ENCODE data around the gene PRKCA. TPM values are rescaled to one million over a fixed set of nuclear protein-coding genes. Genes with fewer than 3 reads are reported as not detected.

Gene PRKCA
- total and polyA plus RNA-seq, 9 of the 15 experiments (the other 6 are each of a cell fraction or from before 2014, with no cell fraction given), result 3.2 to 33.0 (median 17.8) TPM

GRCh38 chr17:66671156-66671555 is 368.7 kb downstream of the PRKCA start:
- H3K9me1 ChIP-seq (ENCODE audit: control insufficient read depth, insufficient read depth, low read length), result no peaks in the 10 kb centered on the region
- ChIA-PET CTCF (ENCODE audit: low intra/inter-chr PET ratio) (no interaction called here), POLR2A (interaction anchor here (0.5 to 1.0 kb wide), 2 partner anchors 17 to 529 kb away, joined by 3 read pairs; no protein-coding TSS in a partner anchor)
- H3K9ac ChIP-seq (ENCODE audit: insufficient read depth in 1 of 2, low read depth in 2 of 2, low read length in 2 of 2), result no peak overlapping the region
- no peak overlapping the region for H3K4me2 ChIP-seq (ENCODE audit: insufficient read depth, low read length)
- H3K4me3 ChIP-seq, result no peak overlapping the region
- H3K27ac ChIP-seq (ENCODE audit: extremely low read depth, low read depth, low read length), result no peak overlapping the region
- no peaks in the 10 kb centered on the region for H3K27me3 ChIP-seq (ENCODE audit: control insufficient read depth in 2 of 2, insufficient read depth in 2 of 2, low read length in 2 of 2)
- H3K36me3 ChIP-seq (ENCODE audit: control insufficient read depth, insufficient read depth, low read length), result no peaks in the 10 kb centered on the region; the same call in 2 of the 3 replicates
- no peak for DNase-seq (ENCODE audit: extremely low read depth in 1 of 4, low spot score in 3 of 4)
- H2AFZ ChIP-seq (ENCODE audit: low read depth, low read length), result no peak overlapping the region
- WGBS (ENCODE audit: insufficient coverage, low coverage, missing lambda C conversion rate), result 71% methylated on average over 5 of the region's 6 CpGs
- no peaks in the 10 kb centered on the region for H3K9me3 ChIP-seq (replicated peaks; ENCODE audit: control insufficient read depth, insufficient read depth, low read depth, low read length)
- FAIRE-seq, result no peak
- H4K20me1 ChIP-seq (replicated peaks; ENCODE audit: control insufficient read depth, insufficient read depth, low read length), result 0 out of 2 replicates have a peak, but pooled peaks cover 3% of the 10 kb centered on the region
- TF ChIP-seq THAP7 (CRISPR knock-in tag; IDR thresholded peaks at IDR 0.05), result no peak
- TF ChIP-seq PYGO2 (tag; IDR thresholded peaks at IDR 0.05), result no peak
- no peak for TF ChIP-seq ZBTB26 (CRISPR knock-in tag; IDR thresholded peaks at IDR 0.05)
- BruUV-seq (replicated peaks), result no TSS peak
- intact Hi-C loops (cut with micrococcal nuclease) (loop anchor here (10.0 kb wide), 1 partner anchor 106 kb away; no protein-coding TSS in a partner anchor), in situ Hi-C loops (cut with MboI) (loop anchor here (10.0 kb wide), 1 partner anchor 416 kb away; no protein-coding TSS in a partner anchor)
- no peaks in the 10 kb centered on the region for H3K79me2 ChIP-seq (ENCODE audit: control insufficient read depth, insufficient read depth, low read length)
- no peaks in the 10 kb centered on the region; a peak in 1 of 5 replicates for H3K4me1 ChIP-seq (replicated peaks in 1 of 2; ENCODE audit: control insufficient read depth in 2 of 2, insufficient read depth in 2 of 2, low read length in 2 of 2)
- ATAC-seq, result no peak

All from K562 (cell line).